ENCODE data around the gene ATG2B.

Gene ATG2B

DNA sequence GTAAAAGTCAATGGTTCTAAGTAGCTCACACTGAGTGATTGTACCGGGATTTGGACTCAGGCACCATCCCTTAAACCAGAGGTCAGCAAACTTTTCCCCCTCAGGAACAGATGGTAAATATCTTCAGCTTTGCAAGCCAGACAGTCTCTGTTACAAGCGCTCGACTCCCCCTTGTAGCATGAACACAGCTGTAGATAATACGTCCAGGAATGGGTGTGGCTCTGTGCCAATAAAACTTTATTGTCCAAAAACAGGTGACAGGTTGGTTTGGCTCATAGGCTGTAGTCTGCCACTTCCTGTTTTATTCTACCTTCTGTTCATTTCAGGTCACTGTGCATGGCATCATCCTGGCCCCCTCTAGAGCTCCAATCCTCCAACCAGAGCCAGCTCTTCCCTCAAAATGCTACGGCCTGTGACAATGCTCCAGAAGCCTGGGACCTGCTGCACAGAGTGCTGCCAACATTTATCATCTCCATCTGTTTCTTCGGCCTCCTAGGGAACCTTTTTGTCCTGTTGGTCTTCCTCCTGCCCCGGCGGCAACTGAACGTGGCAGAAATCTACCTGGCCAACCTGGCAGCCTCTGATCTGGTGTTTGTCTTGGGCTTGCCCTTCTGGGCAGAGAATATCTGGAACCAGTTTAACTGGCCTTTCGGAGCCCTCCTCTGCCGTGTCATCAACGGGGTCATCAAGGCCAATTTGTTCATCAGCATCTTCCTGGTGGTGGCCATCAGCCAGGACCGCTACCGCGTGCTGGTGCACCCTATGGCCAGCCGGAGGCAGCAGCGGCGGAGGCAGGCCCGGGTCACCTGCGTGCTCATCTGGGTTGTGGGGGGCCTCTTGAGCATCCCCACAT, 99.6 kb downstream of the ATG2B start:
- H3K4me3 ChIP-seq (ENCODE audit: low read depth in 1 of 2, low read length in 1 of 2) = no peak overlapping the region
- no peaks in the 10 kb centered on the region for H3K36me3 ChIP-seq
- TF ChIP-seq, protein P1, sequence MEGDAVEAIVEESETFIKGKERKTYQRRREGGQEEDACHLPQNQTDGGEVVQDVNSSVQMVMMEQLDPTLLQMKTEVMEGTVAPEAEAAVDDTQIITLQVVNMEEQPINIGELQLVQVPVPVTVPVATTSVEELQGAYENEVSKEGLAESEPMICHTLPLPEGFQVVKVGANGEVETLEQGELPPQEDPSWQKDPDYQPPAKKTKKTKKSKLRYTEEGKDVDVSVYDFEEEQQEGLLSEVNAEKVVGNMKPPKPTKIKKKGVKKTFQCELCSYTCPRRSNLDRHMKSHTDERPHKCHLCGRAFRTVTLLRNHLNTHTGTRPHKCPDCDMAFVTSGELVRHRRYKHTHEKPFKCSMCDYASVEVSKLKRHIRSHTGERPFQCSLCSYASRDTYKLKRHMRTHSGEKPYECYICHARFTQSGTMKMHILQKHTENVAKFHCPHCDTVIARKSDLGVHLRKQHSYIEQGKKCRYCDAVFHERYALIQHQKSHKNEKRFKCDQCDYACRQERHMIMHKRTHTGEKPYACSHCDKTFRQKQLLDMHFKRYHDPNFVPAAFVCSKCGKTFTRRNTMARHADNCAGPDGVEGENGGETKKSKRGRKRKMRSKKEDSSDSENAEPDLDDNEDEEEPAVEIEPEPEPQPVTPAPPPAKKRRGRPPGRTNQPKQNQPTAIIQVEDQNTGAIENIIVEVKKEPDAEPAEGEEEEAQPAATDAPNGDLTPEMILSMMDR (IDR thresholded peaks at IDR 0.05) = no peak
- peaks cover 0 to 12% of the 10 kb centered on the region in 2 experiments for H3K4me1 ChIP-seq (ENCODE audit: control insufficient read depth in 1 of 2, insufficient read depth in 1 of 2, low read depth in 1 of 2, low read length in 1 of 2)
- H3K27me3 ChIP-seq = peaks cover 7% of the 10 kb centered on the region
- no peaks in the 10 kb centered on the region for H3K9me3 ChIP-seq
- no peak overlapping the region for H3K27ac ChIP-seq

DNA sequence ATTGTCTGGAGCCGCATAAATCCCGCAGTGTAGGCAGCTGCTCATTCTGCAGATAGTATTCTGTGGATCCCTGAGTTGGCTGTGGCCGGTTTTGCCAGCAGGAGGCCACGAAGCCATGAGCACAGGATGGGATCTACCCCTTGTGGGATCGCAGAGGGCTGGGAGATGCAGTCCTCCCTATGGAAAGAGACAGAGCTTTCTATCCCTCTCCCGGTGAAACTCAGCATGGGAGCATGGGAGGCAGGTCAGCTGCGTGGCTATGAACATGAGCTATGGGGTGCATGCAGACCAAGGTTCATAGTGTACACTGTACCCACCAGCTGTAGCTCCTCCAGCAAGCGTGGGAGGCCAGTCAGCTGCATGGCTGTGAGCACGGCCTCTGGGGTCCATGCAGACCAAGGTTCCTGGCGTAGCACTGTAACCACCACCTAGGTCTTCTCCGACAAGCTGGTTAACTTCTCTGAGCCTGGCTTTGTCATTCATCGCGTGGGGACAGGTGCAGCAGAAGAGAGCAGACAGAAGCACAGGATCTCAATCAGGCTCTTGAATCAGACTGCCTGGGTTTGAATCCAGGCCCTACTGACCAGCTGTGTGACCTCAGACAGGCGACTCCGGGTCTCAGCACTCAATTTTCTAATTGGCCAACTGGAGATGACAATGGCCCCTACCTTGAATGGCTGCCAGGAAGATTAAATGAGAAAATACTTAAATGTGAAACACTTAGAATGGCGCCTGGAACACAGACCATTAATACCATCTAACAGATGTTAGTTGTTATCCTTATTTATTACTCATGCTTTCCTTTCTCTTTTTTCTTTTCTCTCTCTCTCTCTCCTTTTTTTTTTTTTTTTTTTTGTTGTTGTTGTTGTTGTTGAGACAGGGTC, 101.1 kb downstream of the ATG2B start:
- H3K4me3 ChIP-seq (ENCODE audit: low read depth in 1 of 2, low read length in 1 of 2) = no peak overlapping the region
- peaks cover 0 to 12% of the 10 kb centered on the region in 2 experiments for H3K4me1 ChIP-seq (ENCODE audit: control insufficient read depth in 1 of 2, insufficient read depth in 1 of 2, low read depth in 1 of 2, low read length in 1 of 2)
- H3K27me3 ChIP-seq = peaks cover 22% of the 10 kb centered on the region
- TF ChIP-seq, protein P1 (IDR thresholded peaks at IDR 0.05) = no peak
- no peak overlapping the region for H3K27ac ChIP-seq
- no peaks in the 10 kb centered on the region for H3K36me3 ChIP-seq
- H3K9me3 ChIP-seq = no peaks in the 10 kb centered on the region

DNA sequence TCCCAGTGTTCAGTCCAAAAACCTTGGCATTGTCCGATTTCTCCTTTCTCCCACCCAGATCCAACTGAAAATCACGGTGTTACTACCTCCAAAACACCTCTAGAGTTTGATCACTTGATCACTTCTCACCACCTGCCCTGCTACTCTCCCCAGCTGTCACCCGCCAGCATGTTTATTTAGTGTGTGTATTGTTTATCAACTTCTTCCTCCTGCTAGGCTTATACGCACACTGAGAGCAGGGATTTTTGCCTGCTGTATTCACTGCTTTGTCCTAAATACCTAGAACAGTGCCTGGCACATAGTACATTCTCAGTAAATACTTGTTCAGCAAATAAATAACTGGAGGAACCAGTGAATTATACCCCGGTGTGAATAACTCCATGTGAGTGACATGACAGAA, 102.1 kb downstream of the ATG2B start:
- Histone ChIP-seq H3K9me3 (no peaks in the 10 kb centered on the region), H3K27ac (no peak overlapping the region), H3K36me3 (no peaks in the 10 kb centered on the region), H3K4me3 (ENCODE audit: low read depth in 1 of 2, low read length in 1 of 2) (no peak overlapping the region), H3K4me1 (ENCODE audit: control insufficient read depth in 1 of 2, insufficient read depth in 1 of 2, low read depth in 1 of 2, low read length in 1 of 2) (peaks cover 0 to 12% of the 10 kb centered on the region in 2 experiments), H3K27me3 (peaks cover 32% of the 10 kb centered on the region)
- TF ChIP-seq, protein P1 (IDR thresholded peaks at IDR 0.05) = no peak

DNA sequence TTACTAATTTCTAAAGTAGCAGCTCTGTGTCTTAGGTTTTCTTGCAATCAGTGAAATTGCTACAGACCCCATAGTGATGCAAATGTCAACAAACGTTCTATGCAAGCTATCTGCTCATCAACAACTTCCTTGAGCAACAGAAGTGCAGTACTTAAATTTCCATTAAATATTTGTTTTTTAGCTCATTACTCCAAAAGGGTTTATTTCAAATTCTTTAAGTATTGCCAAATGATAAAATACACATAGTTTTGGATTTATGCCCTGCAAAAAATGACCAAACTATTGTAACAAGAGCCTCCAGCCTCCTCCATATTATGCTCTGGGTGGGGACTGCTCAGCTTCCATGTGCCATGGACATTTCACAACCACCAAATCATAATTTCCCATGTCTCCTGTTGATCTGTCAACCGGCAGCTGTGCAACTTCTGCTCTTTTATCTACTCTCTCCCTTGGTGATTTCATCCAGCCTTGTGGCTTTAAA, 102.8 kb downstream of the ATG2B start:
- no peaks in the 10 kb centered on the region for H3K9me3 ChIP-seq
- TF ChIP-seq, protein P1 (IDR thresholded peaks at IDR 0.05) = no peak
- no peak overlapping the region for H3K4me3 ChIP-seq (ENCODE audit: low read depth in 1 of 2, low read length in 1 of 2)

DNA sequence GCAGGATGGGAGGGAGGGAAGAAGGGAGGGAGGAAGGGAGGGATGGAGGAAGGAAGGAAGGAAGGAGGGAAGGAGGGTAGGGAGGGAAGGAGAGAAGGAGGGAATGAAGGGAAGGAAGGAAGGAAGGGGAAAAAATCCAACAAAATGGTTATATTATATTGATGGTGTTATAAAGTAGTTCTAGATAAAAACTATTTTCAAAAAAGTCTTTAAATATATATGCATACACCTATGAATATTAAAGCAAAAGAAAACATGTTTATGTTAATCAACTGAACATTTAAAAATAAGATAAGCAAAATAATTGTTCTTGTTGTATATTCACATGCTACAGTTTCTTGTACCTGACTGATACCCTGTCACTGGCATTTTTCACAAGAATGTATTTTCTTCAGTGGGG, 105.2 kb downstream of the ATG2B start:
- Histone ChIP-seq H3K4me3 (ENCODE audit: low read depth in 1 of 2, low read length in 1 of 2) (no peak overlapping the region), H3K27ac (no peak overlapping the region), H3K9me3 (no peaks in the 10 kb centered on the region), H3K27me3 (peaks cover 49% of the 10 kb centered on the region), H3K36me3 (no peaks in the 10 kb centered on the region), H3K4me1 (ENCODE audit: control insufficient read depth in 1 of 2, insufficient read depth in 1 of 2, low read depth in 1 of 2, low read length in 1 of 2) (peaks cover 0 to 12% of the 10 kb centered on the region in 2 experiments)
- TF ChIP-seq, protein P1 (IDR thresholded peaks at IDR 0.05) = no peak

More for the DNA sequence above, 102.8 kb downstream of the ATG2B start:
- H3K4me1 ChIP-seq (ENCODE audit: control insufficient read depth in 1 of 2, insufficient read depth in 1 of 2, low read depth in 1 of 2, low read length in 1 of 2) = peaks cover 0 to 12% of the 10 kb centered on the region in 2 experiments
- H3K27me3 ChIP-seq = peaks cover 39% of the 10 kb centered on the region
- H3K36me3 ChIP-seq = no peaks in the 10 kb centered on the region
- no peak overlapping the region for H3K27ac ChIP-seq
